Dendritic cell treated with granulocyte-macrophage colony-stimulating factor and Interleukin-4, amounts not matched to agents 40 ng/mL and 50 ng/mL, for 4 days (primary cell): Measurements from ENCODE around the gene PTHLH.

Experiments used
- H3K27ac Mint-ChIP-seq: one replicate; pipeline ENCODE4 v1.8.0; 2022; ENCODE audit warnings: mild to moderate bottlenecking, mixed read lengths
- H3K27me3 Mint-ChIP-seq: one replicate; pipeline ENCODE4 v1.8.0; 2022; ENCODE audit warnings: mild to moderate bottlenecking, mixed read lengths
- H3K36me3 Mint-ChIP-seq: one replicate; pipeline ENCODE4 v1.8.0; 2022; ENCODE audit warnings: low read depth, mixed read lengths
- H3K4me1 Mint-ChIP-seq: one replicate; pipeline ENCODE4 v1.8.0; 2022; ENCODE audit warnings: low read depth, mixed read lengths
- H3K4me3 Mint-ChIP-seq: one replicate; pipeline ENCODE4 v1.8.0; 2022; ENCODE audit warnings: mild to moderate bottlenecking, moderate library complexity, mixed read lengths
- H3K9me3 Mint-ChIP-seq: one replicate; pipeline ENCODE4 v1.8.0; 2022; ENCODE audit warnings: mixed read lengths
- intact Hi-C: fragments of 100-400 bp; cut with micrococcal nuclease; formaldehyde crosslinking; loops from one replicate; pipeline ENCODE4 v1.15.0; 2022

Gene PTHLH

GRCh38 chr12:27972721-27973120, at the start of gene PTHLH:
TSS of gene PTHLH (minus strand) at chr12:27972733. CDS start at chr12:27969494, 3,239 bp downstream.
- no peak within 1 kb of the TSS for H3K4me3 Mint-ChIP-seq
- H3K4me1 Mint-ChIP-seq: peaks cover 18% of the 10 kb centered on the region
- peaks cover 85% of the 10 kb centered on the region for H3K27me3 Mint-ChIP-seq
- H3K27ac Mint-ChIP-seq: no peak within 1 kb of the TSS
- intact Hi-C loops: no loop called here
- H3K9me3 Mint-ChIP-seq: no peaks in the 10 kb centered on the region
- no peaks in the 10 kb centered on the region for H3K36me3 Mint-ChIP-seq

- Mint-ChIP-seq H3K9me3 (no peaks in the 10 kb centered on the region), H3K4me1 (no peaks in the 10 kb centered on the region), H3K36me3 (no peaks in the 10 kb centered on the region), H3K27me3 (no peaks in the 10 kb centered on the region), H3K4me3 (no peak overlapping the region), H3K27ac (no peak overlapping the region)
- intact Hi-C loops: no loop called here
Observed at GRCh38 chr12:28021704-28022103, 49.2 kb upstream of the PTHLH start.

GRCh38 chr12:28017873-28018255, 45.3 kb upstream of the PTHLH start:
- intact Hi-C loops: no loop called here
- Mint-ChIP-seq H3K9me3 (no peaks in the 10 kb centered on the region), H3K4me1 (no peaks in the 10 kb centered on the region), H3K27ac (no peak overlapping the region), H3K36me3 (no peaks in the 10 kb centered on the region), H3K27me3 (no peaks in the 10 kb centered on the region), H3K4me3 (no peak overlapping the region)

- no peaks in the 10 kb centered on the region for H3K36me3 Mint-ChIP-seq
- intact Hi-C loops: no loop called here
- H3K27me3 Mint-ChIP-seq: no peaks in the 10 kb centered on the region
- H3K9me3 Mint-ChIP-seq: no peaks in the 10 kb centered on the region
- no peak overlapping the region for H3K4me3 Mint-ChIP-seq
- H3K4me1 Mint-ChIP-seq: no peaks in the 10 kb centered on the region
- H3K27ac Mint-ChIP-seq: no peak overlapping the region
Observed at GRCh38 chr12:28017126-28017872, 44.8 kb upstream of the PTHLH start.

GRCh38 chr12:28015165-28015564, 42.6 kb upstream of the PTHLH start:
- Mint-ChIP-seq H3K4me3 (no peak overlapping the region), H3K27ac (no peak overlapping the region), H3K9me3 (peaks cover 6% of the 10 kb centered on the region), H3K4me1 (no peaks in the 10 kb centered on the region), H3K36me3 (no peaks in the 10 kb centered on the region), H3K27me3 (no peaks in the 10 kb centered on the region)
- intact Hi-C loops: no loop called here

GRCh38 chr12:28014196-28014595, 41.7 kb upstream of the PTHLH start:
- Mint-ChIP-seq H3K4me1 (no peaks in the 10 kb centered on the region), H3K27ac (no peak overlapping the region)

GRCh38 chr12:28012333-28012918, 39.9 kb upstream of the PTHLH start:
- H3K27me3 Mint-ChIP-seq: no peaks in the 10 kb centered on the region
- no peaks in the 10 kb centered on the region for H3K4me1 Mint-ChIP-seq
- H3K9me3 Mint-ChIP-seq: peaks cover 23% of the 10 kb centered on the region
- no peak overlapping the region for H3K4me3 Mint-ChIP-seq
- H3K27ac Mint-ChIP-seq: no peak overlapping the region
- no peaks in the 10 kb centered on the region for H3K36me3 Mint-ChIP-seq
- intact Hi-C loops: no loop called here

More at GRCh38 chr12:28014196-28014595, 41.7 kb upstream of the PTHLH start:
- no peaks in the 10 kb centered on the region for H3K27me3 Mint-ChIP-seq
- H3K4me3 Mint-ChIP-seq: no peak overlapping the region
- H3K36me3 Mint-ChIP-seq: no peaks in the 10 kb centered on the region
- peaks cover 11% of the 10 kb centered on the region for H3K9me3 Mint-ChIP-seq
- intact Hi-C loops: no loop called here

- Mint-ChIP-seq H3K27ac (no peak overlapping the region), H3K4me3 (no peak overlapping the region), H3K9me3 (peaks cover 23% of the 10 kb centered on the region), H3K27me3 (no peaks in the 10 kb centered on the region), H3K36me3 (no peaks in the 10 kb centered on the region), H3K4me1 (no peaks in the 10 kb centered on the region)
- intact Hi-C loops: no loop called here
Observed at GRCh38 chr12:28010036-28010435, 37.5 kb upstream of the PTHLH start.

- no peak overlapping the region for H3K4me3 Mint-ChIP-seq
- no peak overlapping the region for H3K27ac Mint-ChIP-seq
- no peaks in the 10 kb centered on the region for H3K4me1 Mint-ChIP-seq
- H3K9me3 Mint-ChIP-seq: peaks cover 11% of the 10 kb centered on the region
- H3K27me3 Mint-ChIP-seq: no peaks in the 10 kb centered on the region
- no peaks in the 10 kb centered on the region for H3K36me3 Mint-ChIP-seq
- intact Hi-C loops: no loop called here
Observed at GRCh38 chr12:27999970-28000369, 27.4 kb upstream of the PTHLH start.

GRCh38 chr12:27999521-27999920, 27.0 kb upstream of the PTHLH start:
- H3K27me3 Mint-ChIP-seq: no peaks in the 10 kb centered on the region

GRCh38 chr12:27998658-27999057, 26.1 kb upstream of the PTHLH start:
- no peaks in the 10 kb centered on the region for H3K4me1 Mint-ChIP-seq
- no peak overlapping the region for H3K27ac Mint-ChIP-seq
- no peaks in the 10 kb centered on the region for H3K36me3 Mint-ChIP-seq
- intact Hi-C loops: no loop called here
- H3K4me3 Mint-ChIP-seq: no peak overlapping the region
- peaks cover 11% of the 10 kb centered on the region for H3K9me3 Mint-ChIP-seq
- no peaks in the 10 kb centered on the region for H3K27me3 Mint-ChIP-seq

More at GRCh38 chr12:27999521-27999920, 27.0 kb upstream of the PTHLH start:
- Mint-ChIP-seq H3K9me3 (peaks cover 11% of the 10 kb centered on the region), H3K4me1 (no peaks in the 10 kb centered on the region), H3K4me3 (no peak overlapping the region), H3K36me3 (no peaks in the 10 kb centered on the region), H3K27ac (no peak overlapping the region)
- intact Hi-C loops: no loop called here

- no peak overlapping the region for H3K4me3 Mint-ChIP-seq
- no peaks in the 10 kb centered on the region for H3K36me3 Mint-ChIP-seq
- H3K27ac Mint-ChIP-seq: no peak overlapping the region
- no peaks in the 10 kb centered on the region for H3K4me1 Mint-ChIP-seq
- peaks cover 11% of the 10 kb centered on the region for H3K9me3 Mint-ChIP-seq
- intact Hi-C loops: no loop called here
- no peaks in the 10 kb centered on the region for H3K27me3 Mint-ChIP-seq
Observed at GRCh38 chr12:27998170-27998569, 25.6 kb upstream of the PTHLH start.

GRCh38 chr12:27996761-27997160, 24.2 kb upstream of the PTHLH start:
- H3K4me1 Mint-ChIP-seq: no peaks in the 10 kb centered on the region
- intact Hi-C loops: no loop called here
- no peak overlapping the region for H3K27ac Mint-ChIP-seq
- H3K27me3 Mint-ChIP-seq: no peaks in the 10 kb centered on the region
- no peaks in the 10 kb centered on the region for H3K36me3 Mint-ChIP-seq
- peaks cover 11% of the 10 kb centered on the region for H3K9me3 Mint-ChIP-seq
- no peak overlapping the region for H3K4me3 Mint-ChIP-seq

GRCh38 chr12:27995406-27995805, 22.9 kb upstream of the PTHLH start:
- Mint-ChIP-seq H3K9me3 (peaks cover 9% of the 10 kb centered on the region), H3K4me1 (no peaks in the 10 kb centered on the region), H3K27me3 (no peaks in the 10 kb centered on the region), H3K36me3 (no peaks in the 10 kb centered on the region), H3K27ac (no peak overlapping the region), H3K4me3 (no peak overlapping the region)
- intact Hi-C loops: no loop called here
